BE2C (cell line): ENCODE measurements around the gene AP2A2.

Experiments used
- DNase-seq: peaks from one replicate; pipeline ENCODE4 v3.0.0-alpha.2; 2020
- H3K27me3 ChIP-seq: fragments of 250-450 bp; sonication (Bioruptor Pico); 2 replicates; pipeline ENCODE4 v1.5.1; 2020; ENCODE audit warnings: mild to moderate bottlenecking
- H3K36me3 ChIP-seq: fragments of 250-450 bp; sonication (Bioruptor Pico); 2 replicates; pipeline ENCODE4 v1.5.1; 2020; ENCODE audit warnings: mild to moderate bottlenecking
- H3K4me1 ChIP-seq: fragments of 250-450 bp; sonication (Bioruptor Pico); 2 replicates; pipeline ENCODE4 v1.5.1; 2020
- H3K4me3 ChIP-seq: 2 replicates; pipeline ENCODE4 v1.5.1; 2011; ENCODE audit warnings: low read depth, low read length
- H3K9me3 ChIP-seq: fragments of 250-450 bp; sonication (Bioruptor Pico); 2 replicates; pipeline ENCODE4 v1.5.1; 2020
- TF ChIP-seq, protein P1 (sequence below): IDR thresholded peaks from 2 replicates; pipeline ENCODE4 v1.5.1; 2012; ENCODE audit warnings: mild to moderate bottlenecking, low read depth, low read length

Gene AP2A2

GRCh38 chr11:951507-951906 lies 25.8 kb downstream of the AP2A2 start:
- Histone ChIP-seq H3K4me1 (no peaks in the 10 kb centered on the region), H3K36me3 (0 out of 2 replicates have a peak, but pooled peaks cover 2% of the 10 kb centered on the region), H3K27me3 (no peaks in the 10 kb centered on the region), H3K9me3 (no peaks in the 10 kb centered on the region), H3K4me3 (no peak overlapping the region)
- DNase-seq = no peak
- TF ChIP-seq, protein P1, sequence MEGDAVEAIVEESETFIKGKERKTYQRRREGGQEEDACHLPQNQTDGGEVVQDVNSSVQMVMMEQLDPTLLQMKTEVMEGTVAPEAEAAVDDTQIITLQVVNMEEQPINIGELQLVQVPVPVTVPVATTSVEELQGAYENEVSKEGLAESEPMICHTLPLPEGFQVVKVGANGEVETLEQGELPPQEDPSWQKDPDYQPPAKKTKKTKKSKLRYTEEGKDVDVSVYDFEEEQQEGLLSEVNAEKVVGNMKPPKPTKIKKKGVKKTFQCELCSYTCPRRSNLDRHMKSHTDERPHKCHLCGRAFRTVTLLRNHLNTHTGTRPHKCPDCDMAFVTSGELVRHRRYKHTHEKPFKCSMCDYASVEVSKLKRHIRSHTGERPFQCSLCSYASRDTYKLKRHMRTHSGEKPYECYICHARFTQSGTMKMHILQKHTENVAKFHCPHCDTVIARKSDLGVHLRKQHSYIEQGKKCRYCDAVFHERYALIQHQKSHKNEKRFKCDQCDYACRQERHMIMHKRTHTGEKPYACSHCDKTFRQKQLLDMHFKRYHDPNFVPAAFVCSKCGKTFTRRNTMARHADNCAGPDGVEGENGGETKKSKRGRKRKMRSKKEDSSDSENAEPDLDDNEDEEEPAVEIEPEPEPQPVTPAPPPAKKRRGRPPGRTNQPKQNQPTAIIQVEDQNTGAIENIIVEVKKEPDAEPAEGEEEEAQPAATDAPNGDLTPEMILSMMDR = no peak

GRCh38 chr11:952406-953385 lies 27.0 kb downstream of the AP2A2 start:
- Histone ChIP-seq H3K36me3 (no peaks in the 10 kb centered on the region), H3K9me3 (no peaks in the 10 kb centered on the region), H3K27me3 (no peaks in the 10 kb centered on the region), H3K4me1 (no peaks in the 10 kb centered on the region), H3K4me3 (no peak overlapping the region)
- TF ChIP-seq, protein P1 = no peak
- no peak for DNase-seq

GRCh38 chr11:953512-953911 lies 27.8 kb downstream of the AP2A2 start:
- Histone ChIP-seq H3K9me3 (no peaks in the 10 kb centered on the region), H3K36me3 (no peaks in the 10 kb centered on the region), H3K27me3 (no peaks in the 10 kb centered on the region), H3K4me1 (no peaks in the 10 kb centered on the region), H3K4me3 (no peak overlapping the region)
- no peak for DNase-seq
- TF ChIP-seq, protein P1 = no peak

GRCh38 chr11:954392-955153 lies 28.9 kb downstream of the AP2A2 start:
- DNase-seq = no peak
- TF ChIP-seq, protein P1 = no peak
- Histone ChIP-seq H3K4me1 (no peaks in the 10 kb centered on the region), H3K27me3 (no peaks in the 10 kb centered on the region), H3K4me3 (no peak overlapping the region), H3K9me3 (no peaks in the 10 kb centered on the region), H3K36me3 (no peaks in the 10 kb centered on the region)

- H3K36me3 ChIP-seq = no peaks in the 10 kb centered on the region
- no peak overlapping the region for H3K4me3 ChIP-seq
- no peaks in the 10 kb centered on the region for H3K9me3 ChIP-seq
- no peaks in the 10 kb centered on the region for H3K4me1 ChIP-seq
- no peaks in the 10 kb centered on the region for H3K27me3 ChIP-seq
- TF ChIP-seq, protein P1 = no peak
- no peak for DNase-seq
These were observed 29.7 kb downstream of the AP2A2 start for GRCh38 chr11:955154-956063.
